A549 (cell line): ENCODE measurements around the gene TFPT. TPM values are rescaled to one million over a fixed set of nuclear protein-coding genes. Genes with fewer than 3 reads are reported as not detected.
A peak's percentile ranks its signal among the peaks of the same experiment; 100 is the strongest.

Experiments used
- ATAC-seq, 2 experiments: fragments of 200-7000 bp in 1 of 2; fragments of >200 bp in 1 of 2; cut with Nextera tagmentation in 1 of 2; cut with Tn5 transposase in 1 of 2; 3 replicates each; pipeline versions ENCODE4 v1.8.0 to v1.9.1; 2018 to 2020; ENCODE audit warnings: mild to moderate bottlenecking in 1 of 2, moderate library complexity in 1 of 2
- CTCF ChIA-PET: fragments of 300-600 bp; sonication (Branson Sonifier 250); formaldehyde crosslinking; extraction: SDS; loops from one replicate; lab custom pipeline; 2021; ENCODE audit warnings: antibody characterized with exemption, inconsistent platforms; lab: Yijun Ruan, JAX
- POLR2A ChIA-PET: fragments of 350-600 bp; formaldehyde crosslinking; extraction: SDS; loops from one replicate; lab custom pipeline; 2021; ENCODE audit warnings: antibody characterized with exemption, inconsistent platforms; lab: Yijun Ruan, JAX
- DNase-seq, 2 experiments: peaks; one replicate each; pipeline versions ENCODE4 v3.0.0 to v3.0.0-alpha.2; 2011 to 2016; ENCODE audit warnings: low read depth in 1 of 2, low spot score in 1 of 2
- FAIRE-seq: peaks from 2 replicates; lab custom pipeline; 2011; peaks lifted over from hg19 to GRCh38; lab: Jason Lieb, UNC
- H3K27ac ChIP-seq, 2 experiments: fragments of >200 bp; sonication (Bioruptor Twin); formaldehyde crosslinking; 3 replicates each; pipeline ENCODE4 v1.5.1; 2016 to 2017
- H3K4me1 ChIP-seq: fragments of >200 bp; sonication (Bioruptor Twin); formaldehyde crosslinking; 3 replicates; pipeline ENCODE4 v1.6.1; 2016
- H3K4me2 ChIP-seq: fragments of >200 bp; sonication (Bioruptor Twin); formaldehyde crosslinking; 3 replicates; pipeline ENCODE4 v1.6.1; 2016
- H3K4me3 ChIP-seq: fragments of >200 bp; sonication (Bioruptor Twin); formaldehyde crosslinking; 3 replicates; pipeline ENCODE4 v1.5.1; 2016
- H3K9me3 ChIP-seq: fragments of >200 bp; sonication (Bioruptor Twin); formaldehyde crosslinking; 3 replicates; pipeline ENCODE4 v1.6.1; 2016
- ATOH8 ChIP-seq: fragments of 250-450 bp; sonication (Bioruptor Pico); IDR thresholded peaks from 2 replicates; pipeline ENCODE4 v1.5.0; 2020; ENCODE audit warnings: low read depth, mild to moderate bottlenecking, moderate library complexity
- CBX8 ChIP-seq: fragments of 200-600 bp; sonication (generic); IDR thresholded peaks from 2 replicates; pipeline ENCODE4 v1.6.1; 2016
- E2F6 ChIP-seq: IDR thresholded peaks from 2 replicates; pipeline ENCODE4 v1.6.1; 2012; ENCODE audit warnings: low read depth, borderline replicate concordance
- EHF ChIP-seq: fragments of 250-450 bp; sonication (Bioruptor Pico); IDR thresholded peaks from 2 replicates; pipeline ENCODE4 v1.5.0; 2020; ENCODE audit warnings: mild to moderate bottlenecking
- EHMT2 ChIP-seq: fragments of 200-600 bp; sonication (generic); IDR thresholded peaks from 2 replicates; pipeline ENCODE4 v1.6.1; 2016; ENCODE audit warnings: antibody characterized with exemption, low read depth, mild to moderate bottlenecking, moderate library complexity
- ELK1 ChIP-seq: fragments of 150-350 bp; IDR thresholded peaks from 2 replicates; pipeline ENCODE4 v1.6.1; 2014; ENCODE audit warnings: low read depth, mild to moderate bottlenecking, low read length
- ESRRA ChIP-seq: fragments of 150-350 bp; IDR thresholded peaks from 2 replicates; pipeline ENCODE4 v1.6.1; 2014; ENCODE audit warnings: mild to moderate bottlenecking, low read length, borderline replicate concordance
- FOSB ChIP-seq: fragments of 250-450 bp; sonication (Bioruptor Pico); IDR thresholded peaks from 2 replicates; pipeline ENCODE4 v1.5.0; 2020; ENCODE audit warnings: mild to moderate bottlenecking, moderate library complexity
- GATA3 ChIP-seq: IDR thresholded peaks from 2 replicates; pipeline ENCODE4 v1.6.1; 2012; ENCODE audit warnings: borderline replicate concordance
- HEYL ChIP-seq: fragments of 250-450 bp; sonication (Bioruptor Pico); IDR thresholded peaks from 2 replicates; pipeline ENCODE4 v1.8.0; 2021; ENCODE audit warnings: mild to moderate bottlenecking, moderate library complexity
- KDM1A ChIP-seq: fragments of 200-600 bp; sonication (generic); IDR thresholded peaks from 2 replicates; pipeline ENCODE4 v1.6.1; 2016; ENCODE audit warnings: low read depth, mild to moderate bottlenecking
- KDM5A ChIP-seq: fragments of 200-600 bp; sonication (generic); IDR thresholded peaks from 2 replicates; pipeline ENCODE4 v1.6.1; 2016; ENCODE audit warnings: antibody characterized with exemption, mild to moderate bottlenecking
- MAFK ChIP-seq: fragments of 450-650 bp; IDR thresholded peaks from 2 replicates; pipeline ENCODE4 v1.6.1; 2014; ENCODE audit not compliant: partially characterized antibody
- MAX ChIP-seq: IDR thresholded peaks from 2 replicates; pipeline ENCODE4 v1.6.1; 2012
- MAZ ChIP-seq: fragments of 150-350 bp; IDR thresholded peaks from 2 replicates; pipeline ENCODE4 v1.6.1; 2014; ENCODE audit warnings: antibody characterized with exemption, low read depth, low read length, borderline replicate concordance
- NPAS2 ChIP-seq: fragments of 250-450 bp; sonication (Bioruptor Pico); IDR thresholded peaks from 2 replicates; pipeline ENCODE4 v1.8.0; 2022; ENCODE audit warnings: mild to moderate bottlenecking, moderate library complexity, borderline replicate concordance
- RCOR1 ChIP-seq: fragments of 150-350 bp; IDR thresholded peaks from 2 replicates; pipeline ENCODE4 v1.6.1; 2014; ENCODE audit warnings: antibody characterized with exemption, low read length, low read depth
- RFX5 ChIP-seq: fragments of 450-650 bp; IDR thresholded peaks from 2 replicates; pipeline ENCODE4 v1.7.1; 2014; ENCODE audit warnings: antibody characterized with exemption, mild to moderate bottlenecking, moderate library complexity
- SMC3 ChIP-seq: fragments of >200 bp; sonication (Bioruptor Twin); formaldehyde crosslinking; IDR thresholded peaks from 3 replicates; pipeline ENCODE4 v1.6.1; 2018; ENCODE audit warnings: inconsistent platforms
- SREBF2 ChIP-seq: fragments of 450-650 bp; IDR thresholded peaks from 2 replicates; pipeline ENCODE4 v1.6.1; 2014; ENCODE audit warnings: mild to moderate bottlenecking, moderate library complexity
- ZNF302 ChIP-seq: fragments of 250-450 bp; sonication (Bioruptor Pico); IDR thresholded peaks from 2 replicates; pipeline ENCODE4 v1.9.0; 2021; ENCODE audit warnings: inconsistent platforms, mild to moderate bottlenecking, moderate library complexity
- whole genome bisulfite sequencing: methylation state at CpG from one replicate; pipeline ENCODE4 v1.1.6; 2017; ENCODE audit errors: missing lambda C conversion rate; 5-methylcytosine and 5-hydroxymethylcytosine counted together
- polyA plus RNA-seq, 4 experiments: library from polyadenylated mRNA; depleted of rRNA in 3 of 4; stranded (reverse); fragments of >200 nt; fragmentation: RNase III in 1 of 4; extraction: RNeasy Plus Mini Kit Qiagen cat#74134 plus additional on column Dnase treatment in 1 of 4; gene quantifications; 2 replicates in 3 of 4; 3 replicates in 1 of 4; pipeline ENCODE4 v1.2.3, GENCODE V29; 2011 to 2017

The TFPT gene
- polyA plus RNA-seq, 2 of the 4 experiments (the other 2 are of a cell fraction), result 16.1 to 26.1 TPM

- TF ChIP-seq E2F6, result no peak
- no peak for TF ChIP-seq MAZ
- no peak for TF ChIP-seq ATOH8 (CRISPR knock-in tag)
- TF ChIP-seq KDM1A, result no peak
- TF ChIP-seq ELK1, result no peak
- no peak for TF ChIP-seq NPAS2 (CRISPR knock-in tag)
- TF ChIP-seq MAX, result no peak
- no peak for TF ChIP-seq RCOR1
- no peak for TF ChIP-seq RFX5
- no peak for TF ChIP-seq FOSB
- TF ChIP-seq ESRRA, result no peak
- no peak for TF ChIP-seq EHF
- TF ChIP-seq, all 56 proteins: peak for 0
- no peak for DNase-seq
- Histone ChIP-seq H3K4me1 (no peaks in the 10 kb centered on the region), H3K4me2 (no peak overlapping the region), H3K9me3 (no peaks in the 10 kb centered on the region), H3K4me3 (no peak overlapping the region), H3K27ac (no peak overlapping the region)
- FAIRE-seq, result no peak
- ChIA-PET POLR2A (interaction anchor here (0.9 to 2.4 kb wide), 2 partner anchors 8 to 13 kb away, joined by 5 to 10 read pairs; partner anchors contain the start of genes CNOT3, PRPF31 and TFPT), CTCF (interaction anchor here (1.1 to 3.2 kb wide), 3 partner anchors 9 to 45 kb away, joined by 3 to 8 read pairs (median 4); partner anchors contain the start of gene CNOT3)
- ATAC-seq, result no peak
- 92% methylated on average over 16 of the region's 17 CpGs for WGBS
Observed at GRCh38 chr19:54123682-54124081, 8.2 kb upstream of the TFPT start.

GRCh38 chr19:54121259-54121658 is 5.8 kb upstream of the TFPT start:
- WGBS, result 91% methylated on average over 9 of the region's 10 CpGs
- no peaks in the 10 kb centered on the region for H3K9me3 ChIP-seq
- H3K27ac ChIP-seq, result no peak overlapping the region
- ATAC-seq (no peak), DNase-seq (no peak), FAIRE-seq (no peak)
- no peak overlapping the region for H3K4me2 ChIP-seq
- peaks cover 7% of the 10 kb centered on the region; the same call in 2 of the 3 replicates for H3K4me1 ChIP-seq
- POLR2A ChIA-PET, result interaction anchor here (0.6 to 1.1 kb wide), 2 partner anchors 16 to 18 kb away, joined by 3 to 4 read pairs; partner anchors contain the start of gene CNOT3
- TF ChIP-seq MAFK (peak; percentile 93), KDM5A (no peak), ZNF302 (CRISPR knock-in tag) (no peak), EHMT2 (no peak), GATA3 (no peak)
- CTCF ChIA-PET, result interaction anchor here (0.5 to 1.6 kb wide), 5 partner anchors 16 to 1439 kb away, joined by 3 to 4 read pairs (median 3); no protein-coding TSS in a partner anchor
- no peak overlapping the region for H3K4me3 ChIP-seq

GRCh38 chr19:54114340-54115108 is 933 bp downstream of the TFPT start:
- Histone ChIP-seq H3K4me1 (peaks cover 14% of the 10 kb centered on the region; the same call in 2 of the 3 replicates), H3K9me3 (no peaks in the 10 kb centered on the region), H3K4me3 (peak overlapping the region; percentile 95), H3K4me2 (peak overlapping the region; percentile 81), H3K27ac (peak overlapping the region; percentile 84 to 93)
- ATAC-seq (no peak), DNase-seq (no peak), FAIRE-seq (no peak)
- 66% methylated on average over 28 of the region's 28 CpGs for WGBS
- TF ChIP-seq SMC3 (no peak), SREBF2 (no peak), ATOH8 (CRISPR knock-in tag) (no peak), CBX8 (no peak), MAX (no peak), HEYL (CRISPR knock-in tag) (no peak)
- ChIA-PET CTCF (interaction anchor here (1.0 to 1.3 kb wide), 3 partner anchors 37 to 90 kb away, joined by 3 read pairs; no protein-coding TSS in a partner anchor), POLR2A (interaction anchor here (1.2 to 2.7 kb wide), 9 partner anchors 12 to 136 kb away, joined by 4 to 51 read pairs (median 5); partner anchors contain the start of genes CNOT3, NDUFA3 and TSEN34)
